Measurements from ENCODE around the gene BNIP3.
"Not testable (repeated sequence)": the region's sequence is repeated elsewhere in the genome, so short reads cannot be mapped to it uniquely, and the experiment has no call there.

BNIP3 gene

DNA sequence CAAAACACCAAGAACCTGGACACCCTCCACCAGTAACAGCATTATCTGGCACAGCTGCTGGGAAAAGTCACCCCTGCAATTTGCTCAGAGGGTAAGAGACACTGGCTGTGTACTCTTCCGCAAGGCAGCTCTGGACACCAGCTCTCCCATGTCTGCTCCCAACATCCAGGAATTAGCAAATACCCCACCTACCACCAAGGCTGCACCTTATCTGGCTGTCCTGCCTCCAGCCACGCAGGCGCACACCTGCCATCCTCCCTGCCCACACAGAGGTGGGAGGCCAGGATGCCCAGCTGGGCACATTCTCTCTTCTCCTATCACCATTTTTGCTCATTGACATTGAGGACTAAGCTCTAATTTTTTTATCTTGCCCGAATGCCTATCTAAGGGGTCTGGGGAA is 20.3 kb upstream of the BNIP3 start:
- DNase-seq (ENCODE audit: low read depth in 1 of 2, low spot score in 1 of 2) = no peak

DNA sequence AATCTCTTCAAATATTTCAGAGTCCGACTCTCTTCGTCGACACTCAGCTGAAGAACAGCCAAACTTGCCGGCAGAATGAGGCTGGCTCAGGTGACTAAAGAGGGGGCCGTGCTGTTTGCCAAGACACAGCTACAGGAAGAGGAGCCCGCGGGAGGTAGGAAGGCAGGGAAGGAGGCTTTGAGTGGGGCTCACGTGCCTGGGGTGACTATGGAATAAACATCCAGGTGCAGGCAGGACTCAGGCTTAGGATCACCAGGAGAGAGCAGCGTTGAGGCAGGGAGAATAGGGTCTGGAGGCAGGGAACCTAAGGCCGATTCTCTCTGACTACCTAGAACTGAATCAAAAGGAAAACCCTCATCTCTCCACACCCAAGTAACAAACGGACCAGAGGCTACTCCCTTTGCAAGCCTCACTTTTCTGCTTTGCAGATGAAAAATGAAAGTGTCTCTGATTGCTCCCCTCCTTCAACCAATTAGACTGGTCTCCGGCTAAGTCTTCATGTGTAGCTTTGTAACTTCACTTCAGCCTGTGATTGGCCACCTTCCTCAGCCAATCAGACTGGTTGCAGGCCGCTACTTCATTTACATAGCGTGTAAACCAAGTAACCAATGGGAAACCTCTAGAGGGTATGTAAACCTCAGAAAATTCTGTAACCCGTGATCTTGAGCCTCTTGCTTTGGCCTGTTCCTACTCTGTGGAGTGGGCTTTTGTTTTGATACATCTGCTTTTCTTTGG is 19.7 kb upstream of the BNIP3 start:
- no peak for DNase-seq (ENCODE audit: low read depth in 1 of 2, low spot score in 1 of 2)

DNA sequence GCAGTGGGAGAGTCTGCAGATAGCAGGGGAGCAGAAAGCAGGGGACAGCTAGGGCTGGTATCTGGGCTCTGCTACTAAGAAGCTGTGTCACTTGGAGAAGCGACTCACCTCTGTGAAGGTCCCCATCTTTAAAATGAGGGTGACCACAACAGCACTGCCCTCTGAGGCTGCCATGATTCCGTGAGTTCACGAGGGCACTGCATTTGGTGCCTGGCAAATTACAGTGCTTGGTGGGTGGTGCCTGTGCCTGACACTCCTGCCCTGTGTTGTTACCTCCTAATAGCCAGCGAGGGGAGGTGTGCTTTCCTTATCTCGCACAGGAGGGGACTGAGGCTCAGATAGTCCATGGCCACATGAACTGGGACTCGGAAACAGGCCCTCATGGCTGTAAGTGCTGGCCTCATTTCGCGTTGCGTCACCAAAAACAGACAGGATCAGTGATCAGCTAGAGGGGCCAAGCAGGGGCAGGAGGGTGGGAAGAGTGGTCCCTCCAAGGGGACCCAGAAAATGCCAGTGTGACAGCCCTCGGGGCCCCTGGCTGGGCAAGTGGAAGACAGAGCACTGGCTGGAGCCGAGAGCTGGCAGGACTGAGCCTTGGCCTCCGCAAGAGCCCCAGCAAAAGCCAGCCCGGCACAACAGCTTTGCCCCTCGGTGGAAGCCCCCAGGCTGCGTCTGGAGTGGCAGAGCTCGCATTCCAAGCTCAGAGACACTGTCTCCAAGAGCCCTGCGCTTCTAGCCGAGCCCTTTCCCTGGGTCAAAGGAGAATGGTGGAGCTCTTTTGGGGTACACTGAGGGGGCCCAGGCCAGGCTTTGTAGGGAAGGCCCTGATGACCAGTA is 17.3 kb upstream of the BNIP3 start:
- no peak for DNase-seq (ENCODE audit: low read depth in 1 of 2, low spot score in 1 of 2)

DNA sequence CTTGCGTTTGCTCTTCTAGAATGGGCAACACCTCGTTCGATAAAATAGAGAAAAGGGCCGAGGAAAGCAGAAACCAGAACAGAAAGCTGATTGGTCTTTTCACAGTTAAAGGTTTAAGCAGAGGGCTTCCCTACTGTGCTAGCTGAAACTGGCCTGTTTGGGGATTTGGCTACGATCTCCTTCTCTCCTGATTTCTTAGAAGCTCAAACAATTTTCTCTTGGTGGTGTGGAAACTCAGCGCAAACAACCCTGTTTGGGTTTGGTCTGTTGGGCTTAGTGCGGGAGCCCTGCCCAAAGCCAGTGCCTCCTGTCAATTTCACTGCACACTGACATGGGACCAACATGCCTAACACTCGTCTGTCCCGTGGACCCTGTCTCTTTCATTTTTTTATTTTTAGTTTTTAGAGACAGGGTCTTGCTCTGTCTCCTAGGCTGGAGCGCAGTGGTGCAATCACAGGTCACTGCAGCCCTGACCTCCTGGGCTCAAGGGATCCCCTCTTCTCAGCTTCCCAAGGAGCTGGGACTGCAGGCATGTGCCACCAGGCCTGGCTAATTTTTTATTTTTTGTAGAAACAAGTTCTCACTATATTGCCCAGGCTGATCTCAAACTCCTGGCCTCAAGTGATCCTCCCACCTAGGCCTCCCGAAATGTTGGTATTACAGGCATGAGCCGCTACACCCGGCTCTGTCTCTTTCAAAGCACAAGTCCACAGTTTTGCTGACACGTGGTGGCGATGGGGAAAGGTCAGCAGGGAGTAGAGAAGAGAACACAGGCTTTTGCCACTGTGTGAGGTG is 16.5 kb upstream of the BNIP3 start:
- DNase-seq (ENCODE audit: low read depth in 1 of 2, low spot score in 1 of 2) = no peak

DNA sequence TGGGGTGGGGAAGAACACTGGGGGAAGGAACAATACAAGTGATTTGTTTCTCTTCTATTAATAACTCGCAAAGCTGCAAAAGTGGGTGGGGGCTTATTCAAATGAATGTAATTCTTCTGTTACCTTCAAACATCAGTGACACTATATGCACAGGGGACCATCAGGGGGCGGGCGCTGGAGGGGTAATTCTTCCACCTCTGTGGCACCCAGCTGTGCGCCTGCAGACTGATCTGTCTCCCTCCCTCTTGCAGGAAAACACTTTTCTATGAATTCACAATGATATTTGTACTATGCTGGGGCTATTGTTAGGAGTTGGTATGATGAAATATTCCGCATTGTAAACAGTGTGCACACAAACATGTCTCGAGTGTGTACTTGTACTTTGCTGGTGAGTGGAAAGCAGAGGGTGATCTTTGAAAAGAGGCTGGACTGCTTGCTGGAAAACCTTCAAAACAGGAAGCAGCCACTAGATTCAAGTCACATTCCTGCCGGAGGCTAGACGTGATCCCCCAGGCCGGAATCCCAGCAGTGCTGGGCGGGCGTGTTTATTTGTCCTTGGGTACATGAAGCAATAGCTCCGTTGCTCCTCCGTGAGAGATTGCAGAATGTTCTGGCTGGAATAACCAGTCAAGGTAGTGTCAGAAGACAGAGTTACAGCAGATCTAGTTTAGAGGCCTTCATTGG is 15.8 kb upstream of the BNIP3 start:
- DNase-seq (ENCODE audit: low read depth in 1 of 2, low spot score in 1 of 2) = no peak

DNA sequence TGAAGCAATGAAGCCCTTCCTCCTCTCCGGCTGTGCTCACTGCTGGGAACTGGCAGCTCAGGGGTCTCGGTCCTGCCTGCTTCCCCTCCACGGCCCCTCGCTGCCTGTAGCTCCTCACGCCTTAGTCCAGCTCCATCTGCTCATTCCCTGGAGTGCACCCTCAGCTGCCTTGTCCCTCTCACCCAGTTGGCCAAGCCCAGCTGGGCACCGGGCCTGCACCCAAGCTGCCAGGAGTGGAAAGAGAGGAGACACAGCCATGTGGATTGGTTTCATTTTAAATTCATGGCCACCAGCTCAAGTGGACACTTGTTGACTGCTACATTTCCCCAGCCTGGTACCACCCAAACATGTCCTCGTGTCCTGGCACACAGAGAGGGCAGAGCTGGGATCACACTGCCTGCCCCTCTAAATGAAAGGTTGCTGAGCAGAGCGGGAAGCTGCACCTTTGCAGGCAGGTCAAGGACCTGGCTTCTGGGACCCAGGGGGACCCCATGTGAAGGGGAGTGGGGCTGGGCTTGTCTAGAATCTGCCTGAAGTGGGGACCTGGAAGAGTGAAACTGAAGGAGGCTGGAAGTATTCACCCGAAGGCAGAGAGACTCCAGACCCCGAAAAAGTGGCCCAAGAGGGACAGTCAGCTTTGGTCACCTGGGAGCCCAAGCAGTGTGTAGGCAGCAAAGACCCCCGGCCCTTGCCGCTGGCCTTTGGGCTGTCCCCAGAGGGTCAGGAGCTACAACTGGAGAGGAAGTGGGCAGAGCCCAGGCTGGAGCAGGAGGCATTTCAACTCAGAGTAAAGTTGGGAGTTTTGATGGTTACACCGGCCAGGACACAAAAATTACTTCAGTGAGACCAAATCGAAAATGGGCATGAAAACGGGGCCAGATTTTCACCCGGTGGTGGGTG is 15.0 kb upstream of the BNIP3 start:
- no peak for DNase-seq (ENCODE audit: low read depth in 1 of 2, low spot score in 1 of 2)

DNA sequence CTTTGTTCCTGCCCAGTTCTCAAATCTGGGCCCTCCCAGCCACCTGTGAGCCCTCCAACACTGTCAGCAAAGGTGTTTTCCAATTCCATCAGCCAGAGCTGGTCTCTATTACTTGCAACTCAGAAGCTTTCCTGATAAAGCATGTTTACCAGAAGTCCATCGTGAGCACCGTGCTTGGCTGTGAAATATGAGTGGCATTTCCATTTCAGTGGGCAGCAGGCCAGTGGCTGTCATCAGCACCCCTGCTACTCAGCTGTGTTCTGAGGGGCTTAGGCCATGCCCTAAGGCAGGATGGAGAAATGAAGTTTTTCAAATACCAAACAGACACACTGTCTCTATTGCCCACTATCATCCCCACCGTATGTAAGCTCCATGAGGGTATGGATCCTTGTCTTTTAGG is 12.7 kb upstream of the BNIP3 start:
- no peak for DNase-seq (ENCODE audit: low read depth in 1 of 2, low spot score in 1 of 2)

DNA sequence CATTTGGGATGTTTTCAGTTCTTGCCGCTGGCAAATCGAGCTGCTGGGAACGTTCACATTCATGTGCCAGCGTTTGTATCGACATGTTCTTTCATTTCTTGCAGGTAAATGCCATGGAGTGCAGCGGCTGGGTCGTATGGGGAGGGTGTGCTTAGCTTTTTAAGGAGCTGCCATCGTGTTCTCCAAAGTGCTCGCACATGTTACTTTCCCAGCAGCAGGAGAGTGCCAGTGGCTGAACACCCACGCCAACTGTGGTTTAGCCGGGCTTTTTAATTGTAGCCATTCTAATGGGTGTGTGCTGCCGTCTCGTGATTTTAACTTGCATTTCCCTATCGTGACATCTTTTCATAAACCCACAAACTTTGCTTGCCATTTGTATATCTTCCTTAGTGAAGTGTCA is 11.6 kb upstream of the BNIP3 start:
- no peak for DNase-seq (ENCODE audit: low read depth in 1 of 2, low spot score in 1 of 2)

DNA sequence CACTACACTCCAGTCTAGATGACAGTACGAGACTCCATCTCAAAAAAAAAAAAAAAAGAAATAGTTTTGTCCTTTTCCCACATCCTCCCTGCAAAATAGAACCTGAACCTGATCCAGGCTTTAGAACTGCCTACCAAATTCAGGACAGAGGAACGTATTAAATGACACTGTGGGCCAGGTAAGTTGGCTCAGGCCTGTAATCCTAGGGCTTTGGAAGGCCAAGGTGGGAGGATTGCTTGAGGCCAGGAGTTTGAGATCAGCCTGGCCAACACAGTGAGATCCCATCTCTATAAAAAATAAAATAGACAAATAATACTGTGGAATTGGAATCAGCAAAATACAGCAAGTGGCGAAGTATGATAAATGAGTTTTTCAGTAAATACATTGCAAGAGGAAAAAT is 10.0 kb upstream of the BNIP3 start:
- no peak for DNase-seq (ENCODE audit: low read depth in 1 of 2, low spot score in 1 of 2)

DNA sequence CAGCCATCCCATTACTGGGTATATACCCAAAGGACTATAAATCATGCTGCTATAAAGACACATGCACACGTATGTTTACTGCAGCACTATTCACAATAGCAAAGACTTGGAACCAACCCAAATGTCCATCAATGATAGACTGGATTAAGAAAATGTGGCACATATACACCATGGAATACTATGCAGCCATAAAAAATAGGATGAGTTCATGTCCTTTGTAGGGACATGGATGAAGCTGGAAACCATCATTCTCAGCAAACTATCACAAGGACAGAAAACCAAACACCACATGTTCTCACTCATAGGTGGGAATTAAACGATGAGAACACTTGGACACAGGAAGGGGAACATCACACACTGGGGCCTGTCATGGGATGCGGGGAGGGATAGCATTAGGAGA is 6.1 kb upstream of the BNIP3 start:
- not testable (repeated sequence) for DNase-seq (ENCODE audit: low read depth in 1 of 2, low spot score in 1 of 2)

DNA sequence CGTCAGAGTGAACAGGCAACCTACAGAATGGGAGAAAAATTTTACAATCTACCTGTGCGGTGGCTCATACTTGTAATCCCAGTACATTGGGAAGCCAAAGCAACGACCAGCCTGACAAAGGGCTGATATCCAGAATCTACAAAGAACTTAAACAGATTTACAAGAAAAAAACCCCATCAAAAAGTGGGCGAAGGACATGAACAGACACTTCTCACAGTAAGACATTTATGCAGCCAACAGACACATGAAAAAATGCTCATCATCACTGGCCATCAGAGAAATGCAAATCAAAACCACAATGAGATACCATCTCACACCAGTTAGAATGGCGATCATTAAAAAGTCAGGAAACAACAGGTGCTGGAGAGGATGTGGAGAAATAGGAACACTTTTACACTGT is 5.6 kb upstream of the BNIP3 start:
- not testable (repeated sequence) for DNase-seq (ENCODE audit: low read depth in 1 of 2, low spot score in 1 of 2)

DNA sequence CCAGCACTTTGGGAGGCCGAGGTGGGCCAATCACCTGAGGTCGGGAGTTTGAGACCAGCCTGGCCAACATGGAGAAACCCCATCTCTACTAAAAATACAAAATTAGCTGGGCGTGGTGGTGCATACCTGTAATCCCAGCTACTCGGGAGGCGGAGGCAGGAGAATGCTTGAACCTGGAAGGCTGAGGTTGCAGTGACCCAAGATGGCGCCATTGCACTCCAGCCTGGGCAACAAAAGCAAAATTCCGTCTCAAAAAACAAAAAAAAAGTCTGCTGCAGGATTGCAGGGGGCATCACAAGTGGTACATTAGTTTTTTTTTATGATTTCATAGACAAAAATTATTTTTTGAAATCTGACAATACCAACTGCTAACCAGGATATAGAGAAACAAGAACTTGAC is 5.1 kb upstream of the BNIP3 start:
- not testable (repeated sequence) for DNase-seq (ENCODE audit: low read depth in 1 of 2, low spot score in 1 of 2)

DNA sequence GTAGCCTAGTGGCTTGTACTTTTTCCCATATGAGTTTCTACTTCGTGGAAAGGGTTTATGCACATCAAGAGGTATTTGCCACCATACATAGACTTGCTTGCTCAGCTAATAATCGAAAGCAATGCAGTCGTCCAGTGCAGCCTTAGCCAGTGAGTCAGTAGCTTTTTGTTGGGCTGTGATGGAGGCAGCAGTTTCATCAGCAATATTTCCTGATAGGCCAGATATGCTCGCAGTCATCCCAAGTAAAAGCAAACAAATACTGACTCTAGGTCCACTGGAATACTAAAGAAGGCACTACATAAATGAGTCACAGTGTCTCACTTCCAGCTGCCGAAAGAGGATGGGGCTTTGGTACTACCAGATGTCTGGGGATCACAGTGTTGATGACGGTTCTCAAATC is 2.1 kb upstream of the BNIP3 start:
- DNase-seq (ENCODE audit: low read depth in 1 of 2, low spot score in 1 of 2) = no peak

DNA sequence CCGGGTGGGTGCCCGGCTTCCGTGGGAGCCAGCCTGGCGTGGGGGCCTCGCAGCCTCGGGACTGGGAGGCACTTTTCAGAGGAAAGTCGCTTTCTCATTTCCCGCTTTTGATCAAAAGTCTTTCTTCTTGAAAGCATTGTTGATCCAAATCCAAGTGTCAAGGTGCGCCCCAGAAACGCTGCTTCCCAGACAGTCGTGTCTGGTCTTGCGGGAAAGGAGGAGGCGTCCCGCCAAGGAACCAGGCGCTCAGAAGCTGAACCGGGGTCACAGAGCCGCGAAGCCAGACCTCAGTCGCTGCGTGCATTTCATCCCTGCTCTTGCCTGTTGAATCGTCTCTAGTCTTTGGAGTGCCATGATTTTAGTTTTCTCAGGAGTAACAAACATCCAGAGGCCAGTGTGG is 1.1 kb upstream of the BNIP3 start:
- DNase-seq (ENCODE audit: low read depth in 1 of 2, low spot score in 1 of 2) = no peak

DNA sequence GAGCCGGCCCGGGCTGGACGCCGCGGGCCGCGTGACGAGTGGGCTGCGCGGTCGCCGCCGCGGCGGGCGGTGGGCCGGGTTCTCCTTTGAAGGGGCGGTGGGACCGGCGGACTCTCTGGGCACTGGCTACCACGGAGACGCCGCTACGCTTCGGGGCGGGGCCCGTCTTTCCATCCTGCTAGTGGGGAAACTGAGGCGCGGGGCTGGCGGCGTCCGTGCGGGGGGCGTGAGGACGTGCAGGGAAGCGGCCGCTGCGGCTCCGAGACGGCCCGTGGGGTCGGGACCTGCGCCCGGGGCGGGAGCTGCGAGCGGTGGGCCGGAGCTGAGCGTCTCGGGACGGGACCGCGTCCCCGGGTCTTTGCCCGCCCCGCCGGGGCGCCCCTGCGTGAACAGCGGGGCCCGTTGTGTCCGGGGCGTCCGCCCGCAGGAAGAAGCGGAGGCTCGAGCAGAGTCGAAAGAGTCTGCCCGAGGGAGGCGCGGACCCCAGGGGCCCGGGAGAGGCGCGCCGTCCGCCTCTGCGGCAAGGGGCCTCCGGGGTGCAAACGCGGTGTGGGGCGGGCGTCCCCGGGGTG is 548 bp upstream of the BNIP3 start:
- no peak for DNase-seq (ENCODE audit: low read depth in 1 of 2, low spot score in 1 of 2)

DNA sequence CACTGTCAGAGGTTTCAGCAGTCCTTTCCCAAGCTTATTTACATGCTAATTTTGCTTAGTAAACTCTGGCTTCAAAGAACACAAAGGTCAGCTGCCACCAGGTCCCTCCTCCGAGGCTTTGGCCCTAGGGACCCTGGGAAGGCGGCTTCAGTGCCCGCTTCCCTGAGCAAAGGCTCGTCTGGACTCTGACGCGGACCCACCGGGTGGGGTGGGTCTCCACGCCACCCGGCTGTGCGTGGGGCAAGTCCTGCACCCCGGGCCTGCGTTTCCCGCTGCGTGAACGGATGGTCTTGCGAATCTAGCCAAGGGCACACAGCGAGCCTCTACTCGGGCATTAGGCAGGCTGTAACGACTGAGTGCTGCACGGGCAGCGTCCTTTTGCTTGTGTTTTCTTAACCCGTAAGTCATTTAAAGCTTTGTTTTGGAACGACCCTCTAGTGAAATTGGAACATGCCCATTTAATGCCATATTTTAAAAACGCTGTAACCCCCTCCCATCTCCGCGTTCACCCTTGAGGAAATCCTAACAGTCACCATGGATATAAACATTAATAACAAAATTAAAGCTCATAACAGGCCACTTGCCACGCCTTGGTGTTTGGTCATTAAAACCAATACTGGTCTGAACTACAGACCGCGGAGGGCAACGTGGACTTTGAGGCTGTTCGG is 828 bp downstream of the BNIP3 start:
- no peak for DNase-seq (ENCODE audit: low read depth in 1 of 2, low spot score in 1 of 2)

DNA sequence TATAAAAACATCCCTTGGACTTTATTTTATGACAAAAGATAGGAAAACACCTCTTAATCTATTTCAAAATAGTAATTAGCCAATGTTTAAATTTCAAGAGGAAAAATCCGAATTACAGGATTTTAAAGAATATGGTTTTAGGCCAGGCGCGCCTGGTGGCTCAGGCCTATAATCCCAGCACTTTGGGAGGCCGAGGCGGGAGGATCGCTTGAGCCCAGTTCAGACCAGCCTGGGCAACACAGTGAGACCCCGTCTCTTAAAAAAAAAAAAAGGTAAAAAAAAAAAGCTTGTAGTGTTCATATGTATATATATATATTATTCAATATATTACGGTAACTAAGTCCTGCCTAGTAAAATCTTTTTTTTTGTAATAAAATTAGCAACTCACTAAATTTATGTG is 1.4 kb downstream of the BNIP3 start:
- DNase-seq (ENCODE audit: low read depth in 1 of 2, low spot score in 1 of 2) = no peak

DNA sequence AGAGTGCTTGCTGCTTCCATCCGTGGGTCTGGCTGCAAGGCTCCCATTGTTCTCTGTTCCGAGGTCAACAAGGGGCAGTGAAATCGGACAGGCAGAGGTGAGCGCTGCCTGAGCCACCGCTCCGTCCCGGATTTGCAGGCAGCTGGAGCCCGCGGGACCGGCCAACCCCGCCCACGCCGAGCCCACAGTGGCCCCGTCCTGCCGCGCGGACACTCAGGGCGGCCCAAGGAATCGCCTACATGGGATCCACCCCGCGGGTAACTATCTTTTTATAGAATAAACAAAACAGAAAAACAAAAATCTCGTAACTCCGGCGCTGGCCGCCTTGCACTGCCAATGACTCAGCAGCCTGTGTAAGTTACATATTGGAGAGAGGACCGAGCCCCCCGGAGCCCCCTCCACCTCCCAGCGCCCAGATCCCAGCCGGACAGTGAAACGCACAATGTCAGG is 1.9 kb downstream of the BNIP3 start:
- DNase-seq (ENCODE audit: low read depth in 1 of 2, low spot score in 1 of 2) = no peak

DNA sequence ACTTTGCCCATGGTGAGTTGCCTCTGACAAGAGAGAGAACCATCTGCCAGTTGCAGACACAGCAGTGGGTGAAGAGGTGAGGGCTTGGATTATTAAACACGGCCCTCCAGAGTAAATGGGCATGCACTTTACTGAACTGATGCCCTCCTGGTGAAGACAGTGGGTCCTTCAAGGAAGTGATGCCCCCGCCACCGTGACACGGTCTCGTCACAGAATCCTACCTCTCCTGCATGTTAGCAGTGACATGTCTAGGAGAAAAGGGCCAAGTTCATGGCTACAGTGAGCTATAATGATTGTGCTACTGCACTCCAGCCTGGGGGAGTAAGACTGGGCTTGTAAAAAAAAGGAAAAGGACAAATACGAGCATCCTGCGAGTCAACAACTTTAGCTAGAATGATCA is 2.4 kb downstream of the BNIP3 start:
- no peak for DNase-seq (ENCODE audit: low read depth in 1 of 2, low spot score in 1 of 2)

All from activated CD4-positive, alpha-beta T cell treated with anti-CD3 and anti-CD28 coated beads, Interleukin-2, amount 50 U/mL, for 24 hours (primary cell).